Loucy (cell line): Measurements from ENCODE around the gene KIRREL3.

ENCODE experiments used
- EZH2phosphoT487 ChIP-seq: fragments of 200-600 bp; IDR thresholded peaks from 2 replicates; pipeline ENCODE4 v1.6.1; 2018; ENCODE audit warnings: antibody characterized with exemption, mild to moderate bottlenecking, moderate library complexity, borderline replicate concordance
- TF ChIP-seq, protein P1 (sequence below): fragments of 200-600 bp; sonication (generic); conservative IDR thresholded peaks from 2 replicates; pipeline ENCODE4 v1.5.1; 2014; ENCODE audit warnings: mild to moderate bottlenecking, antibody characterized with exemption, low read length

DNA sequence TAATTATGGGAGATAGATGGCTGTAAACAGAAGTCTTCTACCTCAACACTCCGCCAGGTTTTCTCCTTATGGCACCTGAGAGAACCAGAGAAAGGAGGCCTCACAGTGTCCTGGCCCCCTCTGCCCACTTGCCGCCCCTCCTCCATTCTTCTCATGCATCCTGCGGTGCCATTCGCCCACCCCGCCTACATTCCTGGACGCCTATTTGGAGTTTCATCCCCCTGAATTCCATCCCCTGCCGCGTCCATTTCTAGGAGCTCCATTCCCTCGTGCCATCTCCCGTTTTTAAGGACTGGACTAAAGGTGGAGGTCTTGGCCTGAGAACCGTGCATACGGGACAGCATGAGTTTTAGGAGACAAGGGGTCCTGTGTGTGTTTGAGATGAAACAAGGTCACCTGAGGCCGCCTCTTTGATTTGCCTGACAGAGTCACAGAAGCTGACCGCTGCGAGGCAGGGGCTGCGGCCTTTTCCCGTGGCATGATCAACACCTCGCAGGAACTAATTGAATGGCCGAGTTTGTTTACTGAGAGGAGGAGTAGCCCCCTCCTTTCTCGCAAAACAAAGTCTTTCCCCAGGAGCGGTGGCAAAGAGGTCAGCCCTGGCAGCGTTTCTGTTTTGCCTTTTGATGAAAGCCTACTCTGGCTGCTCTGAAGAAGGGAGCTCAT, 398.9 kb downstream of the KIRREL3 start:
- no peak for TF ChIP-seq EZH2phosphoT487
- TF ChIP-seq, protein P1, sequence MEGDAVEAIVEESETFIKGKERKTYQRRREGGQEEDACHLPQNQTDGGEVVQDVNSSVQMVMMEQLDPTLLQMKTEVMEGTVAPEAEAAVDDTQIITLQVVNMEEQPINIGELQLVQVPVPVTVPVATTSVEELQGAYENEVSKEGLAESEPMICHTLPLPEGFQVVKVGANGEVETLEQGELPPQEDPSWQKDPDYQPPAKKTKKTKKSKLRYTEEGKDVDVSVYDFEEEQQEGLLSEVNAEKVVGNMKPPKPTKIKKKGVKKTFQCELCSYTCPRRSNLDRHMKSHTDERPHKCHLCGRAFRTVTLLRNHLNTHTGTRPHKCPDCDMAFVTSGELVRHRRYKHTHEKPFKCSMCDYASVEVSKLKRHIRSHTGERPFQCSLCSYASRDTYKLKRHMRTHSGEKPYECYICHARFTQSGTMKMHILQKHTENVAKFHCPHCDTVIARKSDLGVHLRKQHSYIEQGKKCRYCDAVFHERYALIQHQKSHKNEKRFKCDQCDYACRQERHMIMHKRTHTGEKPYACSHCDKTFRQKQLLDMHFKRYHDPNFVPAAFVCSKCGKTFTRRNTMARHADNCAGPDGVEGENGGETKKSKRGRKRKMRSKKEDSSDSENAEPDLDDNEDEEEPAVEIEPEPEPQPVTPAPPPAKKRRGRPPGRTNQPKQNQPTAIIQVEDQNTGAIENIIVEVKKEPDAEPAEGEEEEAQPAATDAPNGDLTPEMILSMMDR, result no peak
